Neuronal stem cell (in vitro differentiated cells): ENCODE measurements around the gene MEOX2.

ENCODE experiments used
- DNase-seq: peaks from one replicate; pipeline ENCODE4 v3.0.0-alpha.2; 2013; ENCODE audit warnings: low spot score
- H2AFZ ChIP-seq: one replicate; pipeline ENCODE4 v1.6.1; 2013; ENCODE audit warnings: mild to moderate bottlenecking, low read length, inconsistent platforms
- H2AK5ac ChIP-seq: 2 replicates; pipeline ENCODE4 v1.6.1; 2013; ENCODE audit warnings: low read depth, mild to moderate bottlenecking, inconsistent platforms, low read length, moderate library complexity, mixed read lengths
- H2BK120ac ChIP-seq: 2 replicates; pipeline ENCODE4 v1.6.1; 2013; ENCODE audit warnings: low read depth, mild to moderate bottlenecking, inconsistent platforms, low read length, moderate library complexity, mixed read lengths
- H2BK12ac ChIP-seq: one replicate; pipeline ENCODE4 v1.6.1; 2013; ENCODE audit warnings: low read length, inconsistent platforms
- H2BK15ac ChIP-seq: 2 replicates; pipeline ENCODE4 v1.6.1; 2013; ENCODE audit warnings: mild to moderate bottlenecking, low read length, inconsistent platforms, mixed read lengths
- H2BK5ac ChIP-seq: one replicate; pipeline ENCODE4 v1.6.1; 2013; ENCODE audit warnings: inconsistent platforms, mild to moderate bottlenecking, low read length, moderate library complexity
- H3K14ac ChIP-seq: one replicate; pipeline ENCODE4 v1.6.1; 2013; ENCODE audit warnings: low read length, inconsistent platforms
- H3K18ac ChIP-seq: 2 replicates; pipeline ENCODE4 v1.6.1; 2013; ENCODE audit warnings: low read length, inconsistent platforms
- H3K23ac ChIP-seq: 2 replicates; pipeline ENCODE4 v1.6.1; 2013; ENCODE audit warnings: low read depth, mild to moderate bottlenecking, mixed read lengths, low read length, inconsistent platforms; ENCODE audit not compliant: poor library complexity
- H3K27ac ChIP-seq: replicated peaks from 3 replicates; pipeline ENCODE4 v1.5.1; 2013; ENCODE audit warnings: low read length, inconsistent platforms
- H3K27me3 ChIP-seq, 3 experiments: 2 replicates each; pipeline ENCODE4 v1.6.1; 2013; ENCODE audit warnings: low read length in 3 of 3, mild to moderate bottlenecking in 2 of 3, inconsistent platforms in 1 of 3, low read depth in 1 of 3, mixed read lengths in 1 of 3, moderate library complexity in 1 of 3; ENCODE audit not compliant: control insufficient read depth in 3 of 3, insufficient read depth in 3 of 3
- H3K36me3 ChIP-seq, 2 donors: replicated peaks in 1 of 2; 2 replicates each; pipeline ENCODE4 v1.6.1; 2013; ENCODE audit warnings: low read length in 2 of 2; ENCODE audit not compliant: control insufficient read depth in 2 of 2, insufficient read depth in 2 of 2
- H3K4ac ChIP-seq: 2 replicates; pipeline ENCODE4 v1.6.1; 2013; ENCODE audit warnings: inconsistent platforms, mild to moderate bottlenecking, low read length, moderate library complexity
- H3K4me1 ChIP-seq, 2 donors: 1 replicate in 1 of 2; 2 replicates in 1 of 2; pipeline ENCODE4 v1.6.1; 2013; ENCODE audit warnings: low read length in 2 of 2, low read depth in 1 of 2; ENCODE audit not compliant: control insufficient read depth in 2 of 2, insufficient read depth in 1 of 2
- H3K4me2 ChIP-seq: one replicate; pipeline ENCODE4 v1.6.1; 2013; ENCODE audit warnings: mild to moderate bottlenecking, low read length, inconsistent platforms; ENCODE audit not compliant: insufficient read depth, poor library complexity, severe bottlenecking
- H3K4me3 ChIP-seq, 2 donors: 2 replicates each; pipeline ENCODE4 v1.5.1; 2013; ENCODE audit warnings: low read length in 2 of 2, mild to moderate bottlenecking in 2 of 2, inconsistent platforms in 1 of 2, moderate library complexity in 1 of 2
- H3K79me1 ChIP-seq: one replicate; pipeline ENCODE4 v1.6.1; 2013; ENCODE audit warnings: low read depth, mild to moderate bottlenecking, inconsistent platforms, low read length, moderate library complexity
- H3K9ac ChIP-seq: one replicate; pipeline ENCODE4 v1.6.1; 2013; ENCODE audit warnings: mild to moderate bottlenecking, low read depth, low read length, inconsistent platforms; ENCODE audit not compliant: poor library complexity
- H3K9me3 ChIP-seq, 2 donors: replicated peaks in 1 of 2; 2 replicates each; pipeline versions ENCODE3 to v1.6.1; 2013; ENCODE audit warnings: low read length in 2 of 2, mild to moderate bottlenecking in 2 of 2, inconsistent platforms in 1 of 2, low read depth in 1 of 2, mixed read lengths in 1 of 2, moderate library complexity in 1 of 2; ENCODE audit not compliant: control insufficient read depth in 2 of 2, insufficient read depth in 1 of 2
- H4K8ac ChIP-seq: one replicate; pipeline ENCODE4 v1.6.1; 2013; ENCODE audit warnings: low read depth, mild to moderate bottlenecking, inconsistent platforms, low read length, moderate library complexity
- H4K91ac ChIP-seq: one replicate; pipeline ENCODE4 v1.6.1; 2013; ENCODE audit warnings: low read length, low read depth, mild to moderate bottlenecking, inconsistent platforms; ENCODE audit not compliant: poor library complexity
- WGBS, 2 donors: extraction: QIAGEN DNeasy Blood & Tissue Kit; methylation state at CpG; one replicate each; pipeline ENCODE4 v1.1.7; 2013; ENCODE audit warnings: missing lambda C conversion rate in 2 of 2, mixed read lengths in 1 of 2; ENCODE audit not compliant: insufficient read length in 2 of 2, insufficient replicate concordance in 1 of 2; ENCODE audit errors: extremely low coverage in 2 of 2; 5-methylcytosine and 5-hydroxymethylcytosine counted together

MEOX2 gene

DNA sequence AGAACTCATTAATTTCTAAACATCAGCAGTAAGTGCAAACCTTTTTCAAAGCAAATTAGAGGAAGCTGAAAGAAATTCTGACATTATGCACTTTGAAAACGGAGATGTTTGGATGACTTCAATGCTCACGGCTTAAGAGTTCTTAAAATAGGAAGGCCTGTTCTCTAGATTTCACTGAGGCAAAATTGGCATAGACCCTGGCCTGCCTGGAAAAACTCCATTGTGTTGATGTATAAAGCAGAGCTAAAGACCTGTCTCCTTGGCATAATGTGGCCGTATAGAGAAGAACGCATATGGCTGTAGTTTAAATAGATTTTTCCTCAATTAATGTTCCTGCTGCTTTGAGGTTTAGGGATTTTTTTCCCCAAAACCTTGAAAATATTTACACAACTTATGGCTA is 100.2 kb downstream of the MEOX2 start:
- Histone ChIP-seq H3K4me3 (no peak overlapping the region), H3K18ac (no peak overlapping the region), H2AFZ (no peak overlapping the region), H3K4me2 (no peak overlapping the region), H2BK120ac (no peak overlapping the region), H3K36me3 (no peaks in the 10 kb centered on the region), H3K79me1 (no peaks in the 10 kb centered on the region), H3K27ac (no peak overlapping the region), H3K4me1 (no peaks in the 10 kb centered on the region), H3K9me3 (peaks cover 2 to 12% of the 10 kb centered on the region in 2 donors), H4K91ac (no peak overlapping the region), H3K14ac (no peak overlapping the region), H3K4ac (no peak overlapping the region), H2BK12ac (no peak overlapping the region), H3K23ac (no peak overlapping the region), H2BK5ac (no peak overlapping the region), H2BK15ac (no peak overlapping the region), H2AK5ac (no peak overlapping the region), H3K9ac (no peak overlapping the region), H4K8ac (no peak overlapping the region), H3K27me3 (no peaks in the 10 kb centered on the region)
- DNase-seq = no peak
- no CpG with 5 or more reads among the region's 4 CpGs for WGBS, 2 donors

DNA sequence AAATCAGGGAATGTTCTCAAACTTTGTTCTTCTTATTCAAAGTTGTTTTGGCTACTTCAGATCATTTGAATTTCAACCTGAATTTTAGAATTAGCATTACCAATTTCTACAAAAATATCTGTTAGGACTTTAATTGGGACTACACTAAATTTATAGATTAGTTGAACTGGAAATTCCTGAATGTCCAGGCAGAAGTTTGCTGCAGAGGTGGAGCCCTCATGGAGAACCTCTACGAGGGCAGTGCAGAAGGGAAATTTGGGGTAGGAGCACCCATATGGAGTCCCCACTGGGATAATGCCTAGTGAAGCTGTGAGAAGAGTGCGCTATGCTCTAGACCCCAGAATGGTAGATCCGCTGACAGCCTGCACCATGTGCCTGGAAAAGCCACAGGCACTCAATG is 101.9 kb downstream of the MEOX2 start:
- H3K79me1 ChIP-seq = no peaks in the 10 kb centered on the region
- no peak overlapping the region for H3K14ac ChIP-seq
- H2AFZ ChIP-seq = no peak overlapping the region
- H3K4ac ChIP-seq = no peak overlapping the region
- H2BK15ac ChIP-seq = no peak overlapping the region
- no peak overlapping the region for H3K9ac ChIP-seq
- no peak overlapping the region for H3K4me2 ChIP-seq
- no peak overlapping the region for H2BK12ac ChIP-seq
- no peaks in the 10 kb centered on the region for H3K27me3 ChIP-seq
- H3K4me1 ChIP-seq = no peaks in the 10 kb centered on the region
- H2BK5ac ChIP-seq = no peak overlapping the region
- H3K27ac ChIP-seq = no peak overlapping the region
- no peak overlapping the region for H2AK5ac ChIP-seq
- H3K4me3 ChIP-seq = no peak overlapping the region
- H3K23ac ChIP-seq = no peak overlapping the region
- WGBS, 2 donors = no CpG with 5 or more reads among the region's 3 CpGs
- no peak overlapping the region for H3K18ac ChIP-seq
- H4K91ac ChIP-seq = no peak overlapping the region
- peaks cover 2 to 12% of the 10 kb centered on the region in 2 donors for H3K9me3 ChIP-seq
- DNase-seq = no peak
- no peak overlapping the region for H2BK120ac ChIP-seq
- no peak overlapping the region for H4K8ac ChIP-seq
- no peaks in the 10 kb centered on the region for H3K36me3 ChIP-seq

DNA sequence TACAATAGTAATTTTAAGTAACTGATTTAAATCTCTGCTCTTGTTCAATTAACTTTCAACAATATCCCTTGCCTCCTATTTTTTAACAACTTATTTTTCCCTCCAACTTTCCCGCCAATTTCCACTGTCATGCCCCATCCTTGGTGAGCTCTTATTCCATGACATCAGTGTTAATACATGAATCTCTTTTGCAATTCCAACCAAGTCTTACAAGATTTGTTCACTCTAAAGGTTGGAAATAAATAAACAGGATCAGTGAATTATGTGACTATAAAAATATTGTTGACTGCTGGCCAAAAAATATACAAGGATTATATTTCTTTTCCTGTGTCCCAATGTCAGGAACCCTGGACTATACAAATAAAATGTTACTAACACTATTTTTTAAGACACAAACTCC is 103.7 kb downstream of the MEOX2 start:
- Histone ChIP-seq H2AK5ac (no peak overlapping the region), H2BK12ac (no peak overlapping the region), H2BK120ac (no peak overlapping the region), H3K9me3 (peaks cover 2 to 12% of the 10 kb centered on the region in 2 donors), H4K91ac (no peak overlapping the region), H3K79me1 (no peaks in the 10 kb centered on the region), H3K4ac (no peak overlapping the region), H3K4me3 (no peak overlapping the region), H3K9ac (no peak overlapping the region), H2BK5ac (no peak overlapping the region), H3K4me1 (no peaks in the 10 kb centered on the region), H3K18ac (no peak overlapping the region), H2AFZ (no peak overlapping the region), H3K27ac (no peak overlapping the region), H4K8ac (no peak overlapping the region), H3K23ac (no peak overlapping the region), H3K14ac (no peak overlapping the region), H3K27me3 (no peaks in the 10 kb centered on the region), H3K4me2 (no peak overlapping the region), H2BK15ac (no peak overlapping the region), H3K36me3 (no peaks in the 10 kb centered on the region)
- WGBS, 2 donors = 100% methylated on average over 1 of the region's 1 CpG; no CpG with 5 or more reads in 1 of the 2 donors
- no peak for DNase-seq

DNA sequence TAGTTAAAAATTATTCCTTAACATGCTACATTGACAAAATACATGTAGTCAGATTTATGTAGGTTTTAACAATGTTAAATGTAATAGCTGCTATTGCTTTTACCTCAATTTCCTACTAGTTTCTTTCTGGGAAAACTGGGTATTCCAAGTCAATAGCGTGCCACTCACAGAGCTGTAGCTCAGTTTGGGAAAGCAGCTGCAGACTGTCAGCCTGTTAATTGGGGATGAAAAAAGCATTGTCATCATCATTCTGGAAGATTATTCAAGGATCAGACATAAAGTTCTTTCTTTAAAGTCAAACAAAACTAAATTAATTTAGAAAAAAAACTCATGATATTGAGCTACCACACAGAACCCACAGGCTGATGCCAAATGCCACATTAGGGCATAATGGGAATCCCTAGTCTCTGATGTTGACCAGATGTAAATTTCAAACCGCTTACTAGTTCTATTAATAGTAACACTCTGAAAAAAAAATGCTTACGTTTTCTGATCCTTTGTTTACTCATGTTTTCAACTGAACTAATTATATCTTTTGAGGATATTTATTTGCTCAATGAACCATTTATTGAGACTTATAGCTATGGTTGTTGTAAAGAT is 105.0 kb downstream of the MEOX2 start:
- H3K4ac ChIP-seq = no peak overlapping the region
- WGBS, 2 donors = no CpG with 5 or more reads among the region's 3 CpGs
- no peak overlapping the region for H2BK15ac ChIP-seq
- H3K9me3 ChIP-seq = peaks cover 2 to 12% of the 10 kb centered on the region in 2 donors
- H4K8ac ChIP-seq = no peak overlapping the region
- H3K79me1 ChIP-seq = no peaks in the 10 kb centered on the region
- no peak overlapping the region for H3K14ac ChIP-seq
- no peak overlapping the region for H2AK5ac ChIP-seq
- H3K9ac ChIP-seq = no peak overlapping the region
- no peak overlapping the region for H3K18ac ChIP-seq
- no peaks in the 10 kb centered on the region for H3K36me3 ChIP-seq
- no peak overlapping the region for H2BK5ac ChIP-seq
- H3K4me2 ChIP-seq = no peak overlapping the region
- H3K27me3 ChIP-seq = no peaks in the 10 kb centered on the region
- H3K4me3 ChIP-seq = no peak overlapping the region
- no peak for DNase-seq
- H3K4me1 ChIP-seq = no peaks in the 10 kb centered on the region
- H2BK12ac ChIP-seq = no peak overlapping the region
- no peak overlapping the region for H2AFZ ChIP-seq
- no peak overlapping the region for H4K91ac ChIP-seq
- no peak overlapping the region for H3K27ac ChIP-seq
- H3K23ac ChIP-seq = no peak overlapping the region
- no peak overlapping the region for H2BK120ac ChIP-seq
